Calu3 (cell line): Measurements from ENCODE around the gene TMEM120B. TPM values are rescaled to one million over a fixed set of nuclear protein-coding genes. Genes with fewer than 3 reads are reported as not detected.
A peak's percentile ranks its signal among the peaks of the same experiment; 100 is the strongest.

Experiments used
- BruUV-seq: library from RNA; stranded (reverse); fragments of 400-500 nt; replicated peaks from 2 replicates; lab custom pipeline; 2021; lab: Mats Ljungman, UMichigan
- CTCF ChIA-PET: fragments of 300-600 bp; sonication (Branson Sonifier 250); formaldehyde crosslinking; loops from one replicate; lab custom pipeline; 2022; ENCODE audit warnings: antibody characterized with exemption; lab: Charles Lee
- DNase-seq: peaks from one replicate; pipeline ENCODE4 v3.0.0; 2022
- H3K27ac Mint-ChIP-seq: one replicate; pipeline ENCODE4 v1.8.0; 2022; ENCODE audit warnings: mixed read lengths; ENCODE audit not compliant: unreplicated experiment
- H3K27me3 Mint-ChIP-seq: one replicate; pipeline ENCODE4 v1.8.0; 2022; ENCODE audit warnings: mixed read lengths; ENCODE audit not compliant: unreplicated experiment
- H3K36me3 Mint-ChIP-seq: one replicate; pipeline ENCODE4 v1.8.0; 2022; ENCODE audit warnings: mild to moderate bottlenecking, moderate library complexity, mixed read lengths; ENCODE audit not compliant: insufficient read depth, unreplicated experiment
- H3K4me1 Mint-ChIP-seq: one replicate; pipeline ENCODE4 v1.8.0; 2022; ENCODE audit warnings: mild to moderate bottlenecking, low read depth, mixed read lengths; ENCODE audit not compliant: unreplicated experiment
- H3K4me3 Mint-ChIP-seq: one replicate; pipeline ENCODE4 v1.8.0; 2022; ENCODE audit warnings: mild to moderate bottlenecking, low read depth, moderate library complexity, mixed read lengths; ENCODE audit not compliant: unreplicated experiment
- H3K9me3 Mint-ChIP-seq: one replicate; pipeline ENCODE4 v1.8.0; 2022; ENCODE audit warnings: low read depth, mixed read lengths; ENCODE audit not compliant: unreplicated experiment
- CTCF ChIP-seq: fragments of 200-600 bp; IDR thresholded peaks from one replicate; pipeline ENCODE4 v1.8.0; 2022; ENCODE audit warnings: antibody characterized with exemption; ENCODE audit not compliant: unreplicated experiment
- intact Hi-C: fragments of 100-400 bp; cut with micrococcal nuclease; formaldehyde crosslinking; loops from one replicate; pipeline ENCODE4 v1.10.0; 2022; ENCODE audit not compliant: unreplicated experiment
- total RNA-seq: library from RNA; stranded (reverse); gene quantifications from 2 replicates; pipeline ENCODE4 v1.2.3, GENCODE V29; 2022

TMEM120B gene
- total RNA-seq, 1 experiment from 2014 or later: 23.2 TPM

- Mint-ChIP-seq H3K27ac (no peak overlapping the region), H3K4me3 (no peak overlapping the region), H3K4me1 (no peaks in the 10 kb centered on the region), H3K27me3 (no peaks in the 10 kb centered on the region), H3K9me3 (no peaks in the 10 kb centered on the region), H3K36me3 (peaks cover 72% of the 10 kb centered on the region)
- intact Hi-C loops: no loop called here
- CTCF ChIA-PET: no interaction called here
- DNase-seq: no peak
- no peak for TF ChIP-seq CTCF
- no TSS peak for BruUV-seq
Observed at GRCh38 chr12:121823727-121824115, 111.2 kb downstream of the TMEM120B start.

- Mint-ChIP-seq H3K9me3 (no peaks in the 10 kb centered on the region), H3K4me1 (no peaks in the 10 kb centered on the region), H3K27ac (no peak overlapping the region), H3K4me3 (no peak overlapping the region), H3K36me3 (peaks cover 72% of the 10 kb centered on the region), H3K27me3 (no peaks in the 10 kb centered on the region)
- DNase-seq: no peak
- intact Hi-C loops: no loop called here
- CTCF ChIA-PET: no interaction called here
- BruUV-seq: no TSS peak
- TF ChIP-seq CTCF: no peak
Observed at GRCh38 chr12:121825041-121825523, 112.5 kb downstream of the TMEM120B start.

DNA sequence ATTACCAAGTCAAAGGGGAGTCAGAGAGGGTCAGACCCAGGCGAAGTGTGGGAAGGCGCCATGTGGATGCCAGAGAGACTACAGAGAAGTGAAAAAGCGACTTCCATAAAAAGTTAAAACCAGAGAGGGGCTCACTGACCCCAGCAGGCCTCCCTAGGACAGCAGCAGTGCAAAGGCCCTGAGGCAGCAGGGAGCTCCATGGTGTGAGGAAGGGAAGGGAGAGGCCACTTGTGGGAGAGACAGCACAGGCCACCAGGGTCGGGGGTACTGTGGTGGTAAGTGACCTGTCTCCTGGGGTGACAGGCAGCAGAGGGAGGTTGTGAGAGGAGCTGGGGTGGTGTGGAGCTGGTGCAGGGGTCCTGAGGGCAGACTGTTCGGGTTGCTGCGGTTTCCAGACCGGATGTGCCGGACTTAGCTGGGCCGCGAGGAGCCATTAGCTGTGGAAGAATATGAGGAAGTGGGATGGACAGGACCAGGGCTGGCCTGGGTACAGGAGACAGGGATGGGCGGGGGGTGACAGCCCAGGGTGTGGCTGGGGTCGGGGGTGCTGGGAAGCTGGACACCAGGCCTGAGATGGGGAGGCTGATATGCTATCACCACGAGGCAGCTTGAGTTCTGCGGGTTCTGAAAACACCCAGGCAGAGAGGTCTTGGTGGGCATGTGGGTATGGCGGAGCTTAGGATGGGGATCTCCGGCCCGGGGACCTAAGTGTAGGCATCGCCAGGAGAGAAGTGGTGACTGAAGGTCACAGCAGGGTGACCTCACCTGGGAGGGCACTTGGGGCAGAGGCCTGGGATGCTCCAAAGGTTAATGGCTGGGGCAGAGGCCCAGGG is 114.0 kb downstream of the TMEM120B start:
- intact Hi-C loops: no loop called here
- no peaks in the 10 kb centered on the region for H3K27me3 Mint-ChIP-seq
- H3K4me1 Mint-ChIP-seq: no peaks in the 10 kb centered on the region

More for the DNA sequence above, 114.0 kb downstream of the TMEM120B start:
- DNase-seq: no peak
- Mint-ChIP-seq H3K9me3 (no peaks in the 10 kb centered on the region), H3K4me3 (no peak overlapping the region), H3K36me3 (peaks cover 77% of the 10 kb centered on the region), H3K27ac (peak overlapping the region; percentile 6)
- CTCF ChIA-PET: interaction anchor here (0.6 to 1.3 kb wide), 2 partner anchors 9 to 32 kb away, joined by 3 read pairs; no protein-coding TSS in a partner anchor
- TF ChIP-seq CTCF: no peak
- no TSS peak for BruUV-seq
